HepG2 (cell line): Measurements from ENCODE around the gene FZD7. TPM values are rescaled to one million over a fixed set of nuclear protein-coding genes. Genes with fewer than 3 reads are reported as not detected.

Experiments used
- ATAC-seq: fragments of 200-7000 bp; cut with Tn5 transposase; 3 replicates; pipeline ENCODE4 v1.9.1; 2020; ENCODE audit warnings: mild to moderate bottlenecking, moderate library complexity
- BruUV-seq: library from RNA; stranded (reverse); fragments of 400-500 nt; replicated peaks from 2 replicates; lab custom pipeline; 2021; lab: Mats Ljungman, UMichigan
- CTCF ChIA-PET: fragments of 300-600 bp; formaldehyde crosslinking; extraction: SDS; loops from one replicate; lab custom pipeline; 2021; ENCODE audit warnings: low total read pairs, inconsistent platforms, low intra/inter-chr PET ratio; lab: Yijun Ruan, JAX
- POLR2A ChIA-PET: fragments of 350-600 bp; sonication (Branson Sonifier 250); formaldehyde crosslinking; loops from one replicate; lab custom pipeline; 2020; ENCODE audit warnings: antibody characterized with exemption, inconsistent platforms; lab: Yijun Ruan, JAX
- DNase-seq: peaks from one replicate; pipeline ENCODE4 v3.0.0-alpha.2; 2015; ENCODE audit warnings: low spot score
- FAIRE-seq: peaks from 3 replicates; lab custom pipeline; 2011; peaks lifted over from hg19 to GRCh38; lab: Jason Lieb, UNC
- H2AFZ ChIP-seq: one replicate; pipeline ENCODE4 v1.6.1; 2011; ENCODE audit warnings: low read length, inconsistent platforms
- H3K27ac ChIP-seq: fragments of 300-600 bp; 3 replicates; pipeline ENCODE4 v1.8.0; 2011; ENCODE audit warnings: mixed run types, mild to moderate bottlenecking, mixed read lengths, low read length, inconsistent platforms; ENCODE audit not compliant: insufficient read depth; ENCODE audit errors: extremely low read length
- H3K27me3 ChIP-seq, 2 experiments: fragments of 200-600 bp in 1 of 2; 2 replicates in 1 of 2; 3 replicates in 1 of 2; pipeline versions ENCODE4 v1.6.0 to v1.8.0; 2011; ENCODE audit warnings: low read length in 2 of 2, mild to moderate bottlenecking in 2 of 2, moderate library complexity in 2 of 2, inconsistent platforms in 1 of 2; ENCODE audit not compliant: insufficient read depth in 2 of 2, control insufficient read depth in 1 of 2
- H3K36me3 ChIP-seq, 2 experiments: fragments of 200-600 bp in 1 of 2; replicated peaks in 1 of 2; 2 replicates in 1 of 2; 3 replicates in 1 of 2; pipeline versions ENCODE4 v1.5.1 to v1.8.0; 2011; ENCODE audit warnings: low read length in 2 of 2, inconsistent platforms in 1 of 2; ENCODE audit not compliant: insufficient read depth in 2 of 2, control insufficient read depth in 1 of 2
- H3K4me1 ChIP-seq: 2 replicates; pipeline ENCODE4 v1.5.1; 2012; ENCODE audit warnings: low read length, inconsistent platforms; ENCODE audit not compliant: insufficient read depth
- H3K4me2 ChIP-seq: 2 replicates; pipeline ENCODE4 v1.6.0; 2011; ENCODE audit warnings: low read depth, low read length, inconsistent platforms
- H3K4me3 ChIP-seq, 3 experiments: fragments of 200-600 bp in 1 of 3; sonication (generic), shearing (Covaris generic) in 1 of 3; replicated peaks in 1 of 3; 2 replicates each; pipeline ENCODE4 v1.5.1; 2011 to 2016; ENCODE audit warnings: low read length in 3 of 3, inconsistent platforms in 2 of 3, low read depth in 2 of 3, mild to moderate bottlenecking in 2 of 3, control low read depth in 1 of 3, mixed read lengths in 1 of 3; ENCODE audit not compliant: insufficient read depth in 1 of 3
- H3K79me2 ChIP-seq: one replicate; pipeline ENCODE4 v1.6.1; 2011; ENCODE audit warnings: low read length, inconsistent platforms; ENCODE audit not compliant: insufficient read depth
- H3K9ac ChIP-seq: 2 replicates; pipeline ENCODE4 v1.6.0; 2011; ENCODE audit warnings: mild to moderate bottlenecking, low read depth, low read length, inconsistent platforms; ENCODE audit not compliant: insufficient read depth
- H3K9me3 ChIP-seq: 2 replicates; pipeline ENCODE4 v1.5.1; 2012; ENCODE audit warnings: mild to moderate bottlenecking, low read length
- H4K20me1 ChIP-seq: 2 replicates; pipeline ENCODE4 v1.6.0; 2011; ENCODE audit warnings: inconsistent platforms, mild to moderate bottlenecking, low read length, moderate library complexity; ENCODE audit not compliant: insufficient read depth
- AHDC1 ChIP-seq: sonication (generic); formaldehyde crosslinking; IDR thresholded peaks from 2 replicates; pipeline ENCODE4 v1.5.1; 2020; ENCODE audit warnings: mild to moderate bottlenecking, missing genetic modification reagents, borderline replicate concordance
- CENPBD1 ChIP-seq: sonication (generic); formaldehyde crosslinking; IDR thresholded peaks from 2 replicates; pipeline ENCODE4 v1.8.0; 2022; ENCODE audit warnings: missing genetic modification reagents, low read depth, mild to moderate bottlenecking, borderline replicate concordance
- MEIS1 ChIP-seq: sonication (generic); formaldehyde crosslinking; IDR thresholded peaks from 2 replicates; pipeline ENCODE4 v1.9.0; 2021; ENCODE audit warnings: mild to moderate bottlenecking, missing genetic modification reagents, moderate library complexity, borderline replicate concordance
- ZBTB39 ChIP-seq: sonication (generic); formaldehyde crosslinking; IDR thresholded peaks from 2 replicates; pipeline ENCODE4 v1.5.0; 2020; ENCODE audit warnings: missing genetic modification reagents
- ZBTB7A ChIP-seq: sonication (generic); formaldehyde crosslinking; IDR thresholded peaks from 2 replicates; pipeline ENCODE4 v1.8.0; 2022; ENCODE audit warnings: mild to moderate bottlenecking, missing genetic modification reagents
- ZNF136 ChIP-seq: sonication (generic); formaldehyde crosslinking; IDR thresholded peaks from 2 replicates; pipeline ENCODE4 v1.8.1; 2022; ENCODE audit warnings: low read depth, mild to moderate bottlenecking, moderate library complexity, missing genetic modification reagents
- ZNF496 ChIP-seq: sonication (generic); formaldehyde crosslinking; IDR thresholded peaks from 2 replicates; pipeline ENCODE4 v1.8.1; 2023; ENCODE audit warnings: mild to moderate bottlenecking, moderate library complexity, missing genetic modification reagents; ENCODE audit not compliant: insufficient replicate concordance
- ZNF770 ChIP-seq: sonication (generic); formaldehyde crosslinking; IDR thresholded peaks from 2 replicates; pipeline ENCODE4 v1.5.0; 2020; ENCODE audit warnings: mild to moderate bottlenecking, missing genetic modification reagents
- WGBS: methylation state at CpG from one replicate; pipeline ENCODE4 v1.1.6; 2017; ENCODE audit warnings: low lambda C conversion rate; 5-methylcytosine and 5-hydroxymethylcytosine counted together
- in situ Hi-C: cut with HindIII; loops from 2 replicates; pipeline ENCODE4 v1.10.0; 2017; ENCODE audit warnings: low pct_unique_long_range_greater_than_20kb; ENCODE audit not compliant: extremely low pct_ligation_motif_present
- intact Hi-C: fragments of 100-400 bp; cut with micrococcal nuclease; formaldehyde crosslinking; loops from one replicate; pipeline ENCODE4 v1.10.0; 2022; ENCODE audit not compliant: unreplicated experiment
- polyA plus RNA-seq, 8 experiments: library from polyadenylated mRNA; depleted of rRNA in 3 of 8; stranded (reverse) in 7 of 8; unstranded in 1 of 8; fragments of >200 nt; fragmentation: Illumina TruSeq in 4 of 8; extraction: Trizol in 4 of 8; gene quantifications; 2 replicates each; pipeline versions ENCODE4 v1.2.1 to v1.2.3, GENCODE V29; 2011 to 2016; ENCODE audit warnings: low read depth in 4 of 8, missing spikeins in 1 of 8, mixed read lengths in 1 of 8; ENCODE audit not compliant: insufficient read depth in 1 of 8
- total RNA-seq, 5 experiments: library from RNA; depleted of rRNA; stranded (reverse); fragments of >200 nt; fragmentation: Illumina TruSeq; extraction: Trizol; gene quantifications; 2 replicates each; pipeline ENCODE4 v1.2.3, GENCODE V29; 2016; ENCODE audit warnings: low read depth in 1 of 5
- TF ChIP-seq, protein P1 (sequence below): sonication (generic); formaldehyde crosslinking; IDR thresholded peaks from 2 replicates; pipeline ENCODE4 v1.4.0; 2020; ENCODE audit warnings: mild to moderate bottlenecking, missing genetic modification reagents
- TF ChIP-seq, protein P2 (sequence below): sonication (generic); formaldehyde crosslinking; IDR thresholded peaks from 2 replicates; pipeline ENCODE4 v1.4.0; 2020; ENCODE audit warnings: missing genetic modification reagents

FZD7 gene
- total and polyA plus RNA-seq, 2 of the 13 experiments (the other 11 are each of a cell fraction or from before 2014, with no cell fraction given) = 0.13 to 0.38 TPM

- DNase-seq (no peak), FAIRE-seq (no peak), ATAC-seq (no peak)
- Histone ChIP-seq H3K9me3 (no peaks in the 10 kb centered on the region), H3K27me3 (no peaks in the 10 kb centered on the region; a peak in 1 of 5 replicates), H3K4me3 (no peak overlapping the region), H2AFZ (no peak overlapping the region), H3K9ac (no peak overlapping the region), H3K79me2 (no peaks in the 10 kb centered on the region), H3K4me2 (no peak overlapping the region), H4K20me1 (no peaks in the 10 kb centered on the region), H3K36me3 (no peaks in the 10 kb centered on the region), H3K4me1 (0 out of 2 replicates have a peak, but pooled peaks cover 6% of the 10 kb centered on the region), H3K27ac (no peak overlapping the region)
- ChIA-PET POLR2A (no interaction called here), CTCF (no interaction called here)
- in situ Hi-C loops = no loop called here
- intact Hi-C loops = no loop called here
- 83% methylated on average over 2 of the region's 2 CpGs for WGBS
- BruUV-seq = no TSS peak
- TF ChIP-seq ZBTB39 (CRISPR knock-in tag) (no peak), ZNF496 (no peak), ZNF136 (CRISPR knock-in tag) (no peak), ZNF770 (no peak), CENPBD1 (no peak), MEIS1 (CRISPR knock-in tag) (no peak), ZBTB7A (CRISPR knock-in tag) (no peak), AHDC1 (CRISPR knock-in tag) (no peak)
- TF ChIP-seq, protein P1, sequence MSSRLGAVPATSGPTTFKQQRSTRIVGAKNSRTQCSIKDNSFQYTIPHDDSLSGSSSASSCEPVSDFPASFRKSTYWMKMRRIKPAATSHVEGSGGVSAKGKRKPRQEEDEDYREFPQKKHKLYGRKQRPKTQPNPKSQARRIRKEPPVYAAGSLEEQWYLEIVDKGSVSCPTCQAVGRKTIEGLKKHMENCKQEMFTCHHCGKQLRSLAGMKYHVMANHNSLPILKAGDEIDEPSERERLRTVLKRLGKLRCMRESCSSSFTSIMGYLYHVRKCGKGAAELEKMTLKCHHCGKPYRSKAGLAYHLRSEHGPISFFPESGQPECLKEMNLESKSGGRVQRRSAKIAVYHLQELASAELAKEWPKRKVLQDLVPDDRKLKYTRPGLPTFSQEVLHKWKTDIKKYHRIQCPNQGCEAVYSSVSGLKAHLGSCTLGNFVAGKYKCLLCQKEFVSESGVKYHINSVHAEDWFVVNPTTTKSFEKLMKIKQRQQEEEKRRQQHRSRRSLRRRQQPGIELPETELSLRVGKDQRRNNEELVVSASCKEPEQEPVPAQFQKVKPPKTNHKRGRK (CRISPR knock-in tag) = no peak
- TF ChIP-seq, protein P2, sequence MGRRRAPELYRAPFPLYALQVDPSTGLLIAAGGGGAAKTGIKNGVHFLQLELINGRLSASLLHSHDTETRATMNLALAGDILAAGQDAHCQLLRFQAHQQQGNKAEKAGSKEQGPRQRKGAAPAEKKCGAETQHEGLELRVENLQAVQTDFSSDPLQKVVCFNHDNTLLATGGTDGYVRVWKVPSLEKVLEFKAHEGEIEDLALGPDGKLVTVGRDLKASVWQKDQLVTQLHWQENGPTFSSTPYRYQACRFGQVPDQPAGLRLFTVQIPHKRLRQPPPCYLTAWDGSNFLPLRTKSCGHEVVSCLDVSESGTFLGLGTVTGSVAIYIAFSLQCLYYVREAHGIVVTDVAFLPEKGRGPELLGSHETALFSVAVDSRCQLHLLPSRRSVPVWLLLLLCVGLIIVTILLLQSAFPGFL (CRISPR knock-in tag) = no peak
Measured at GRCh38 chr2:202071107-202071506, 37.5 kb downstream of the FZD7 start.
